GM19328 (cell line): ENCODE results near the gene FKBP9.
"Not testable (repeated sequence)": the region's sequence is repeated elsewhere in the genome, so short reads cannot be mapped to it uniquely, and the experiment has no call there.

ENCODE experiments used
- ATAC-seq: cut with Tn5 transposase; IDR thresholded peaks from one replicate; pipeline ENCODE4 v1.9.1; 2021; ENCODE audit warnings: mild to moderate bottlenecking, moderate library complexity; ENCODE audit not compliant: unreplicated experiment

Gene FKBP9

DNA sequence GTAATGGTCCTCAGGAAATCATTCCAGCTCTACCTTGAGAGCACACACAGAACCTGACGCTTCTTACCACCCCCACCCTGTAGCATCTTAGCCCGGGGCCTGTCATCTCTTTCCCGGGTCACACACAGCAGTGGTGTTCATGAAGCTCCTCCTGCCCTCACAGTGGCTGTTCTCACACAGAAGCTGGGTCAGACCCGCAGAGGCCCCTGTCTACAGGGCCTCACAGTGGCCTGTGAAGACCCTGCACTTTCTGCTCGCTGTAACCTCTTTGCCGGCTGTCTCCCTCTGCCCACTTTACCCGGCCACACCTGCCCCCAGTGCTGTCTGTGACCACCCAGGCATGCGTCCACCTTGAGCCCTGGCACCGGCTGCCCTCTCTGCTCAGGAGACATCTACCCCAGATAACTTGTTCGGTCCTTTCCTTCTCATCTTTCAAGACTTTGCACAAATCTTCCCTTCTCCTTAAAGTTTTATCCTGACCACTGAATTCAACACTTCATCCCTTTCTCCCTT, 46.9 kb downstream of the FKBP9 start:
- ATAC-seq = not testable (repeated sequence)

DNA sequence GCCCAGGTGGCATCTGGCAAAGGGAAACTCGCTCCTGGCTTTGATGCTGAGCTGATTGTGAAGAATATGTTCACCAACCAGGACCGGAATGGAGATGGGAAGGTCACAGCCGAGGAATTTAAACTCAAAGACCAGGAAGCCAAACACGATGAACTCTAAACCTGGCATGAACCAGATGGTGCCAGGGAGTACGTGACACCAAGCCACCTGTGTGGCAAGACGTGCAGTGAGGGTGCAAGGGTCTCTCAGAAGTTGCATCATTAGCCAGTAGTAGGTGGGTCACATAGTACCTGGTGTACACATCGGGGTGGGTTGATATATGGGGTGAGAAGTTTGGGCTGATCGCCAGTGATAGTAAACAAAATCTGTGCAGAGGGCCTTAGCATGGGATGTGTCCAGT, 48.0 kb downstream of the FKBP9 start:
- ATAC-seq = not testable (repeated sequence)

GRCh38 chr7:33005690-33006089, 48.5 kb downstream of the FKBP9 start:
- not testable (repeated sequence) for ATAC-seq

DNA sequence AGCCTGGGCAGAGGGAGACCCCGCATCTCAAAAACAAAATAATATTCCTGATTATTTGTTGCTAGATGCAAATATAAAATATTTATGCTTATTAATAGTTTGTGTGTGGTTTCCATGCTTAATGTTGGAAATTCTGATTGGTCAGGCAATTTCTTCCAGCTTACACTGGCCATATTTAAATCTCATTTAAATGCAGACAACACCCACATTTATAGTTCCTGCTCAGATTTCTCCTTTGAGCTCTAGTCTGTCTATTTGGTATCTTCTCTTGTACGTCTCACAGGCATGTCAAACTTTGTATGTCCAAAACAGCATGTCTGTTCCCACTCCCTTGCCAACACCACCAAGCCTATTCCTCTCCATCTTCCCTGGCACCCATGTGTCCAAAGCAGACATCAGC, 52.5 kb downstream of the FKBP9 start:
- no peak for ATAC-seq

GRCh38 chr7:33012364-33012763, 55.1 kb downstream of the FKBP9 start:
- ATAC-seq = no peak

GRCh38 chr7:33024189-33024757, 67.0 kb downstream of the FKBP9 start:
- ATAC-seq = no peak

DNA sequence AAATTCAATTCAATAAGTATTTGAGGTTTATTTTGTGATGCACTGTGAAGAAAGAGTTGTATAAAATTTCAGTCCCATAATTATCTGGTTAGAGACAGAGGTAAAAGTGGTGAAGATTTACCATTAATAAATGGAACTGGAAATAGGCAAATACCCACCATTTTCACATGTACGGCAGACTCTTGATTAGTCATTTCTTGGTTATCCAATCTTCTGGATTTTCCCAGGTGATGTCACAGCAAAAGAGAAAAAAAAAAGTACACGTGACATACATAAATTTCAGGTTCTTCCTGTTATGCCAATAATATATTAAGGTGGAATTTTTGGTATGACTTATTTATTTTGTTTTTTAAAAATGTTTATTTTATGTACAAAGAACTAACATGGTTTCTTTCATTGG, 78.5 kb downstream of the FKBP9 start:
- no peak for ATAC-seq

DNA sequence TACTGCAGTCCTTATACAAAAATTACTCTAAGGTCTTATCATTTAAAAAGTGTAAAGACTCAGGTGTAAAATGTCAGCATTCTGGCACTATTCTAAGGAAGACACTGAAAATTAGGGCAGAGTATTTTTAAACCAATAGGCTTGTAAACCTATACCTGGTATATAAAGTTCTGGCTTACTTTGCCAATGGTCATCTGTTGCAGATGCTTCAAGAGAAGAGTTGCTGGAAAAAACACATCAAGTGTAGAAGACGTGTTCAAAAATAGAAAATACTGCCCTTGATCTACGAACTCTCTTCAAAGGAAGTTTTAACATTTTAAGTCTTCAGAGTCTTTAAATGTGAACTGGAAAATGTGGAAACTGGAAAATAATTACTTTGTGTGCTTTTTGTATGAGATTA, 81.4 kb downstream of the FKBP9 start:
- no peak for ATAC-seq

- no peak for ATAC-seq
Measured at GRCh38 chr7:33039257-33039902, 82.1 kb downstream of the FKBP9 start.

DNA sequence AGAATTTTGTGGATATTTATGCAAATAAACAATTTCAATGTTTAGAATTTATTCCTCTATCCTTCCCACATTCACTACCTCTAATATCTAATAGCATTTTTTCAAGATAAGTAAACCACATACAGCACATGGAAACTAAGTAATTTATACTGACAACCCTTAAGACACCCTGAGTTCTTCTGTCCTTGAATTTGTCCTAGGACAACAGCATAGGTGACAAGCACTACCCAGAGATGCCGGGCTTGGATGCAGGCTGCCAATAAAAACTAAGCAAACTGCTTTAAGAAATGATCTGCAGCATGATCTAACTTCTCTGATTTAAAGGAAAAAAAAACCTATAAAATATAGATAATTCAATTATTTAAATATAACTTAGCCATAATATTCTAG, 82.7 kb downstream of the FKBP9 start:
- no peak for ATAC-seq

DNA sequence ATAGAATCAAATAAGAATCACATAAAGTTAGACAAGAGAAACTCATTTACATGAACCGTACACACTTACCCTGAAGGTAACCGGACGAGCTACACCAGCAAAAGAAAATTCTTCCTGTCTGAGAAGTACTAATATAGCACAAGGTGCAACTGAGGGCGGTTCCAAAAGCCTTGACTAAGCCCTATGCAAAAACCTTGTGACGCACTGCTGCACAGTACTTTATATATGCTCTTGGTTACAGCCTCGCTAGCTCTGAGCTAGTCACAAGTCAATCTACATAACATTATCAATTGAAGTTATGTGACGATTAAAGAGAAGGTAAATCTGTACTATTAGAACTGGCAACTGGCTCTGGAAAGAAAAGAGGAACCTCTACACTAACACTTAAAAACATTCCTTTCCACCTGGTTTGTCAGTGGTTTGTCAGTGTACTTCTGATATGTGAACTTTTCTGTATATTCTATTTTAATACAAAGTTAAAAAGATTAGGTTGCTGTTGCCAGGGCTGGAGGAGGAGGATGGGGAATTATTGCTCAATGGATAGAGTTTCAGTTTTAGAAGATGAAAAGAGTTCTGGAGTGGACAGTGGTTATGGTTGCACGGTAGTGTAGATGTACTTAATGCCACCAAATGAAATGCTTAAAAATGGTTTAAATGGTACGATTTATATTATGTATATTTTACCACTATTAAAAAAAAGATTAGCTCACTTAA, 83.7 kb downstream of the FKBP9 start:
- peak; percentile 96 for ATAC-seq

GRCh38 chr7:33041631-33042428, 84.6 kb downstream of the FKBP9 start:
- ATAC-seq = no peak

- no peak for ATAC-seq
Measured at GRCh38 chr7:33043501-33044400, 86.5 kb downstream of the FKBP9 start.

DNA sequence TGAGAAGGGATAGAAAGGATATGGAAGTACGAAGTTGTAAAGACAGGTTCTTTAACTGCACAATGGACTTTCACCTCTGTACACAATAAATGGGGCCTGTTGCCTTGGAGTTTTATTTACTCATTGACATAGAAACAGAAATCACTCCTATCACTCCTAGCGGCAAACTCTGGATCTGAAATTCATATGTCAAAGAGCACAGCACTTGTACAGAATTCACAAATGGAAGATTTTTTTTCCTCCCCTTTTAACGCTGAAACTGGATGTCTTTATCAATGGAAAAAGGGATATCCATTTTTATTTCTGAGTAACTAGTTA, 87.1 kb downstream of the FKBP9 start:
- ATAC-seq = no peak

DNA sequence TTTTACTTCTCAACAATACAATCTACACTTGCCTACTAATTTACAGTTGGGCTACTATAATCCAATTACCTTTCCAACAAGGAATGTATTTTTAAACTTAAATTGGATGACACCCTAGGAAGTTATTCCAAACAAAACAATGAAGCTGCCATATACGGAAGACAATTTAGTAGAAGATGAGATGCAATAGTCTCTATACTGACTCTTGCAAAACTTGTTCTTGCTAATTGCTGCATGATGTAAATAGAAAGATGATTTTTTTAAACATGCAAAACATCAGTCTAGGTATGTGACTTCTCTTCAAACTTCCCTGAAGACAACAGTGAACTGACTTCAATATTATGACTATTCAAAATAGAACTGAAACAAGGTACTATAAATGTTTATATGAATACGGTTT, 87.7 kb downstream of the FKBP9 start:
- no peak for ATAC-seq

- ATAC-seq = no peak
Measured at GRCh38 chr7:33048257-33048656, 91.0 kb downstream of the FKBP9 start.

DNA sequence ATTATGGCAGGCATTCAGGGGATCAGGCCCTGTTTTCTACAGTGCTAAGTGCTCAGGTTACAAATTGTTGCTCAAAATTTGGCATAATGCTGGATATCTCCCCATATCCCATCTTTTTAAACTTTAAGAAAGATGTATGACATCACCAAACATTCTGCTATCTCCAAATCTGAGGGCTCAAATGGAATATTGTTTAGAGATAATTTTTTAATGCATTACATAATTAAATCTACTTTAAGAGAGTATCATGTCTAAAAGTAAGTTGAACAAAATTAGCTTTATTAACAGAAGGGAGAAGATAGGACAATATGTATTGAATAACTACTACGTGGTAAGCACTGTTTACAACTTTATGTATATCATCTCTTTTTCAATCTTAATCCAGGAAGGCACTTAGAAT, 91.5 kb downstream of the FKBP9 start:
- ATAC-seq = no peak

DNA sequence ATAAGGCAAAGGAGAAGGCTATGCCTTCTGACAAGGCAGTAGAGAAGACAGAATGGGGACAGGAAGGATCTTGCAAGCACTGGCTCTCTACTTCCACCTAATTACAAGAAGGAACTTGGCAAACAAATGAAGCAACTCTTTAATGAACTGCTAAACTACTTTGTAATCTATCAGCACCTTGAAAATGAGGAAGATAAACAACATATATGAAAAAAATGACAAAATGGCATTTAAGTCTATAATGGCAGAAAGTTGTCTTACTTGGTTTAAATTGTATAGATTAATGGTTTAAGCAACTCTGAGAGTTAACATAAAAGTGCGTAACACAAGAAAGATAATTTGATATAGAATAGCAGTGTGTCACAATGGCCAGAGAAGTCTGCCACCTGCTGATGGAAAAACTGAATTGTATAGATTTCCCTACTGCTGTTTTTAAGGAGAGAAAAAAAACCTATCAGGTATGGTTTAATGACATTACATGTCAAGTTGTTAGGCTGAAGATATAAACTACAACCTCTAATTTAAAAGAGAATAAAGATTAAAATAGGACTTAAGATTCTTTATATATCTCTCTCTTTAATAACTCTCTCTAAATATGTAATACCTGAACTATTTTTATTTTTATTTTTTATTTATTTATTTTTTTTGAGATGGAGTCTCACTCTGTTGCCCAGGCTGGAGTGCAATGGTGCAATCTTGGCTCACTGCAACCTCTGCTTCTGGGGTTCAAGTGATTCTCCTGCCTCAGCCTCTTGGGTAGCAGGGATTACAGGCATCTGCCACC, 93.5 kb downstream of the FKBP9 start:
- no peak for ATAC-seq

DNA sequence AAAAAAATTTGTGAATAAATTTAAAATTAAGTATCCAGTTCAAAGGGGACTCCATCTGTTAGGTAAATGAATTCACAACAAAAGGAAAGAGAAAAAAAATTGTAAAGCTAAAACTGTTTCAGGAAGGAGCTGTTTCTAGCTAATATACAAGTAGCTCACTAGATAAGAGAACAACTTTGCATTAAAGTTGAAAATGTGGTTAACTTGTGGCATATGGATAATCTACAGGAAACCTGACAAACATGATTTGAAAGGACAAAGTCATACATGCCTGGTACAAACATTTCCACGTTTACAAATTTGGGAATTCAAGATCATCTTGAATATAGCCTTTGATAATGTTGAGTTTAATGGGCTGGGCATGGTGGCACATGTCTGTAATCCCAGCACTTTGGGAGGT, 96.5 kb downstream of the FKBP9 start:
- no peak for ATAC-seq
